Left renal cortex interstitium (tissue), 4 donors: Measurements from ENCODE around the gene ELAVL1. TPM values are rescaled to one million over a fixed set of nuclear protein-coding genes. Genes with fewer than 3 reads are reported as not detected.
"Not testable (repeated sequence)": the region's sequence is repeated elsewhere in the genome, so short reads cannot be mapped to it uniquely, and the experiment has no call there.

Source experiments
- DNase-seq, 4 donors: peaks; one replicate each; pipeline ENCODE4 v3.0.0-alpha.2; 2013; ENCODE audit warnings: low read depth in 4 of 4, low spot score in 2 of 4, missing footprints in 1 of 4
- polyA plus RNA-seq, 4 donors: library from polyadenylated mRNA; unstranded; fragments of 120-200 nt; gene quantifications; one replicate each; pipeline ENCODE4 v1.2.1, GENCODE V29; 2013; ENCODE audit not compliant: insufficient read length in 4 of 4

The ELAVL1 gene
- polyA plus RNA-seq, 4 donors, result 82.9 to 89.4 (median 85.6) TPM

DNA sequence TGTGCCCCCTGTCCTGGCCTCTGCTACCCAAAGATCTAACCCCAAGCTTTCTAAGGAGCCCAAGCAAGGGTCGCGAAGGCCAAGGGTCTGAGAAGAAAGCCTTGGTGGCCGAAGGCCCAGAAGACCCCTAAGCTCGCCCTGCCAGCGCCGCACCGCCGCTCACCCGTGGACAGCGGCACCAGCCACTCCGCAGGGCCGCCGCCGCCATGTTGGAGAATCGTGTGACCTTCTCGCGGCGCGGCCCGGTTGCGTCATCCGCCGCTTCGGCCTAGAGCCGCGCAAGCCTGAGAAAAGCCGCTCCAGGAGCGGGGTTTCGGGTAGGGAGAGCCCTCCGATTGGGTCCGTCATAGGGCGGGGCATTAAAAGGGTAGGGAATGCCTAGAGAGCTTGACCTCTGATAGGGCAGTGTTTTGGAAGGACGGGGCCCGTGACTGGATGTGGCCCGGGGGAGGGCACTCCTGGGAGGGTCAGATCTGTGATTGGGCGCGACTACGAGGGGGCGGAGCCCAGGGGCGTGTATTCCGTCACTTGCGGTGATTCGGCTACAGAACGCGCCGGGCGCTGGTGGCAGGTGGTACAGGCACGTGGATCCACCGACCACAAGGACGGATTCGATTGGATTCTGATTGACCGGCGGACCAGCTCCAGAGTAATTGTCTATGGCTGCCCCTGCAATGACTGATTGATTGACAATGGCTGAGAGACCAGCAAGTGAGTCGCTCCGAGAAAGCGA lies 61.8 kb downstream of the ELAVL1 start, which contains the start of gene TIMM44:
Gene TIMM44, minus strand, starts transcription at position 223 of the 733 bp plus-strand sequence. Its CDS starts 15 bp downstream, at position 208.
- DNase-seq, result peak; percentile 95 to 97 (median 96)

DNA sequence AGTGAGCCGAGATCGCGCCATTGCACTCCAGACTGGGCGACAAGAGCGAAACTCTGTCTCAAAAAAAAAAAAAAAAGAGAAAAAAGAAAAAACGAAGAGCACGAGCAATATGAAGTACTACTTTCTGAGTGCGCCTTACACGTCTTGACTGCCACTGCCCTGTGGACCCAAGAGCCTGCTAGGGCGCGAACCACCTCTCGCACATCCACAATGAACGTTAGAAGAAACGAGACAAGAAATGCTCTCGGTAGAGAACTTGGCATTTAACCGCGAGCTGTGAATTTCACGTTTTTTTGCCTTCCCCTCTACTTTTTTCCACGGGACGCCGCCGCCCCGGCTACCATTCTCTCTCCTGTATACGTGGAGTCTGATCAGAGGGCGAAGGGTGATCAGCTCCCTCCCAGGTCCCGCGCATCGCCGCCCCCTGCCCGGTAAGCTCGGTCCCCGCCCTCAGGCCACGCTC lies 62.4 kb downstream of the ELAVL1 start:
- no peak for DNase-seq

DNA sequence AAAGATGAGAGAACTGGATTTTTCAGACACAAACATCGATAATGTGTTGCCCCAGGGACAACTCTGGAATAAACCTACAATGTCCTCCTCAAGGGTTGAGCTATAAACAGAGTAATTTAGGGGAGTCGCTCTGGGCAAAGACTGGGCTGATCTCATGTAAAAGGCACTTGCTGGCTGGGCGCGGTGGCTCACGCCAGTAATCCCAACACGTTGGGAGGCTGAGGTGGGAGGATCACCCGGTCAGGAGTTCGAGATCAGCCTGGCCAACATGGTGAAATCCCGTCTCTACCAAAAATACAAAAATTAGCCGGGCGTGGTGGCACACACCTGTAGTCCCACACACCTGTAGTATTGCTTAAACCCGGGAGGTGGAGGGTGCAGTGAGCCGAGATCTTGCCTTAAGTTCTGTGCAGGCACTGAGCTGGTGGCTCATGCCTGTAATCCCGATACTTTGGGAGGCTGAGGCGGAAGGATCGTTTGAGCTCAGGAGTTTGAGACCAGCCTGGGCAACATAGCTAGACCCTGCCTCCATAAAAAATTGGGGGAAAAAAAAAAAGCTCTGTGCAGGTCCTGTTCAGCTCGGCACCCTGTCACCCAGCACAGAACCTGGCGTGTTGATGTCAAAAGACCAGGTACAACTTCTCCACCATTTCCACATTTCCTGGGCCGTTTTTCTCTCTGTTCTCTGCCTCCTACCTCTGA lies 63.4 kb downstream of the ELAVL1 start:
- DNase-seq, result no peak

- DNase-seq, result no peak
These were observed 64.6 kb downstream of the ELAVL1 start for GRCh38 chr19:7940841-7941240.

- no peak for DNase-seq
These were observed 70.7 kb downstream of the ELAVL1 start for GRCh38 chr19:7934766-7935165.

DNA sequence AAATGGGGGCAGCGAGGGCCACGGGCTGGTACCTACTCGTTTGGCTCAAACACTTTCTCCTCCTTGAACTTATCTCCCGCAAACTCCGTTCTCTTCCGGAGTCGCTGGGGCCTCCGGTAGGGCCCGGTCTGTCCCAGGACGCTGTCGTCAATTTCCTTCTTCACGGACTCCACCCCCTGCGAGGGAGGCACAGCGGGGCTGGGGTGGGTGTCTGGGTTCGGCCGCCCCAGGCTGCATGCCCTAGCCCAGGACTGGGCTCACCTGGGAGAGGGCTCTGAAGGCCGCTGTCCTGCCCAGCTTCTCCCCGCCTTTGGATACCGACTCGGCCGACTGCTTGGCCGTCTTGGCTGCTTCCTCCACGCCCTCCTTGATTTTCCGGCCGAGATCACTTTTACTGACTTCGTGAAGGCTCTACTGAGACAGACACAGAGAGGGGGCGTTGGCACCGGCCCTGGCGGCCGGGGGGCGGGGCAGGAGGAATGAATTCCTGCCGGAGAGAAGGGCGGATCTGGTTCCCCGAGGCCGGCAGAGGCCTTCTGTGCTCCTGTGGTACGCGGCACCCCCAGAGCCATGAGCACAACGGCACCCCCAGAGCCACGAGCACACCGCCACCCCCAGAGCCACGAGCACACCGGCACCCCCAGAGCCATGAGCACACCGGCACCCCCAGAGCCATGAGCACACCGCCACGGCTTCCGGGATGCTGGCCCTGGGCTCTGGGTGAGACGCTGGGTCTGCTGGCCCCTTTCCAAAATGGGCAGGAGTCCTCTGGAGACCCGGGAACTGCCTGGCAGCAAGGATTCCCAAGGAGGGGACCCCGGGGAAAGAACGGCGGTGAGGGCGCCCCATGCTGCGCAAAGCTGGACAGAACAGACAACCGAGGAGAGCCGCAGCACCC lies 71.4 kb downstream of the ELAVL1 start:
- DNase-seq, result no peak

DNA sequence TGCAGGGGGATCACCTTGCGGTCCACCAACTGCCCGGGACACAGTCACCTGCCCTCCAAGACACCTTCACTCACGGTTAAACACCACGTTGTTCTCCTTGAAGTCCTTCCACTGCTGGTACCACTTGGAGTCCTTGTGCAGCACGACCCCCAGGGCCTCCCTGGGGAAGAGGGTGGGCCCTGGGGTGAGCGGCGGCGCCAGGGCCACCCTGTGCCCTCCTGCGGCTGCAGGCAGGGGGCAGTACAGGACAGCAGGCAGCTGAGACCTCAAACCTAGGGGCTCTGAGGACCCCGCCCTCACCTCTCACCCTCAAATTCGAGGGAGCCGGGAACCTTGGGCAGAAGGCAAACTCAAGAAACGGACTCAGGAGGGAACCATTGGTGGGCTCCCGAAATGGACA lies 72.0 kb downstream of the ELAVL1 start:
- no peak for DNase-seq

DNA sequence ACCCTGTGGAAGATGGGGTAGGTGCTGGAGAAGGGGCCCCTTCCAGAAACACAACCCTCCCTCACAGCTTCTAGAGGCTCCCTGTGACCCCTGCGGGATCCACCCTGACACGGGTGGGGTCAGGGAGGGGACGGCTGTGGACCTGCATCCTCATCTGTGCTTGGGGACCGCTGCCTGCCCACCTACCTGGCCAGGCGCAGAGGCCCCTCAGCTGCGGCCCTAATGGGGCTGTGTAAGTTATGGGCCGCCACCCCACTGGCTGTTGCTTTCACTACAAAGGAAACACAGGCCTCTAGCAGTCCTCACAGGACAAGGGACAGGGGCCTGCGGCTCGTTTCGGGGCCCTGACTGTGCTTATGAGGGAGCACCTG lies 72.5 kb downstream of the ELAVL1 start:
- DNase-seq, result no peak

DNA sequence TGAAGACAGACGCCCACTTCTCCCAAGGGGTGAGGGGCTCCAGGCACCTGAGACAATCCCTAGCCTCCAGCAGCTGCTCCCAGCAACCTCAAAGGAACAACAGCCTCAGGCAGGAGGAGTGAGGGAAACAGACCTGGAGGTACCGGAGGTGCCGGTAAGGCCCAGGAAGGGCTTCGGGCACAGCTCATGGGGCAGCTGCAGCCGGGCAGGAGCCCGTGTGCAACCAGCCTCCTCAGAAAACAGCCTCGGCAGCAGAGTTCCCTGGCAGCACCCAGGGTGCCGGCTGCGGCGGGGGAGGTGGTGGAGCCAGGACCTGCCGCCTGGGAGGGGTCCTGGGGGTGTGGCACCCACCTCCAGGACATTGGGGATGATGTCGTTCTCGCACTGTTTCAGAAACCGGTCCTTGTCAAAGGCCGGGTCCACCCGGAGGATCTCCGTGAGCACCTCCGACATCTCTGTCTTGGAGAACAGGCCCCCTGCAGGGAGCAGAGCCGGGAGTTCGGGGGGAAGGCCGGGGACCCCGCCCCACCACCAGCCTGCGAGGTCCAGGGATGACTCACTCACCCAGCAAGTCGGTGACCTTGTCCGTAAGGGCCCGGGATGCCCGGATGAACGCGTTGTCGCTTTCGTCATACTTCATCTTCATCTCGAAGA lies 73.0 kb downstream of the ELAVL1 start:
- DNase-seq, result no peak

GRCh38 chr19:7931221-7932061 lies 74.0 kb downstream of the ELAVL1 start:
- DNase-seq, result no peak

- DNase-seq, result no peak
These were observed 74.7 kb downstream of the ELAVL1 start for GRCh38 chr19:7930765-7931164.

DNA sequence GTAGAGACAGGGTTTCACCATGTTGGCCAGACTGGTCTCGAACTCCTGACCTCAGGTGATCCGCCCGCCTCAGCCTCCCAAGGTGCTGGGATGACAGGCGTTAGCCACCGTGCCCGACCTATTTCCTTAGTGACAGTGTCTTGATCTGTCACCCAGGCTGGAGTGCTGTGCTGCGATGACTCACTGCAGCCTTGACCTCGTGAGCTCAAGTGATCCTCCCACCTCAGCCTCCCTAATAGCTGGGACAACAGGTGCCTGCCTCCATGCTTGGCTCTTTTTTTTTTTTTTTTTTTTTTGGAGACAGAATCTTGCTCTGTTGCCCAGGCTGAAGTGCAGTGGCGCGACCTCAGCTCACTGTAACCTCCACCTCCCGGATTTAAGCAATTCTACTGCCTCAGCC lies 75.4 kb downstream of the ELAVL1 start:
- not testable (repeated sequence) for DNase-seq

DNA sequence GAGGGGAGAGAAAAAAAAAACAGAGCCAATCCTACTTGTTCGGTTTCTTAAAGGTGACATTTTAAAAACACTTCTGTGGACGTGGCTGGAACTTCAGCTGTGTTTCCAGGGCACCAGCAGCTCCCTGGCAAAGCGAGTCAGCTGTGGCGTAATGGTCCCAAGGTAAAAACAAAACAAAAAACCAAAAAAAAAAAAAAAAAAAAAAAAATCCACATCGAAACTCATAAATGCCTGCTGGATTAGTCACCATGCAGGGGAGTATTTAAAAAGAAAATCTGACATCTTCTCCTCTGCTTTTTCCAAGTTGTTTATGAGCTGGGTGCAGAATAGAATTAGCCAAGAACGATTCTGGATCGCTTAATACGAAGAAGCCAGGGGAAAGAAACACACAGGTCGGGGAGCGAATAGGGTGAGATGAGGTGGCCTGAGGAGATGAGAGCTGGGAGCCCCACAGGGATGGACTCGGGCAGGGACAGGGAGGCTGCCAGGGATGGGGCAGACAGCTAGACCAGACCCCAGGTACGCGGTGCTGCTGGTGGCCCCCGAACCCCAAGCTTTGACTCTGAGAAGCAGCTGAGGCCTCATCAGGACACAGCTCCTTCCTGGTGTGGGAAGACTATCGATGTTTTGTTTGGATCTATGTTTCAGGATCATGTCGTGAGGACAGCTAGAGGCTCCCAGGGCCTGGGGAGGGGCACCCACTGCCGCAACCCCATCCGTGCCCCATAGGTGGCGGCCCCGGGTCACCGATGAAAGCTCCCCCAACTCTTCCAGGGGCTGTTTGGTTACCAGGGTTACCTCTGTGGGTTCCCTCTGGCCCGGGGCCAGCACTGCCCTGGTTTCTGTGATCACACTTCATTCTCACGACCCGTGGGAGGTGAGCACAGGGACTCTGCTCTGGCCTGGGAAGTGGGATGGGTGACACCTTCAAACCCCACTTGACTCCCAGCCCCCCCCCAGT lies 76.4 kb downstream of the ELAVL1 start:
- DNase-seq, result no peak

DNA sequence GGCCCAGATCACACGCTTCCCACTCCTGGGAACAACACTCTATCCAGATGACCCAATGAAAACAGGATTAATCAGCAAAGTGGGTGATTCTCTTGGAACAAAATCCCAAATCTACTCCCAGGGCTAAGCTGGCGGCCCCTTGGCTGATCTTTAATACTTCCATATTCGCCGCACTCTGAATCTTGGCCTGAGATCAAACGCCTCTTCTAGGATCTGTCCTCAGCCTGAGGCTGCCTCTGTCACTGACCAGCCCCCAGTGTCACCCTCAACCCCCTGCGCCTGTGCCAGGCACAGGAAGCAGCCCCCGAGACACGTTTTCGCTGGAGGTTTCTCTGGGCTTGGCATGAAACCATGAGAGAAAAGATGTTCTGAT lies 77.1 kb downstream of the ELAVL1 start:
- no peak for DNase-seq

DNA sequence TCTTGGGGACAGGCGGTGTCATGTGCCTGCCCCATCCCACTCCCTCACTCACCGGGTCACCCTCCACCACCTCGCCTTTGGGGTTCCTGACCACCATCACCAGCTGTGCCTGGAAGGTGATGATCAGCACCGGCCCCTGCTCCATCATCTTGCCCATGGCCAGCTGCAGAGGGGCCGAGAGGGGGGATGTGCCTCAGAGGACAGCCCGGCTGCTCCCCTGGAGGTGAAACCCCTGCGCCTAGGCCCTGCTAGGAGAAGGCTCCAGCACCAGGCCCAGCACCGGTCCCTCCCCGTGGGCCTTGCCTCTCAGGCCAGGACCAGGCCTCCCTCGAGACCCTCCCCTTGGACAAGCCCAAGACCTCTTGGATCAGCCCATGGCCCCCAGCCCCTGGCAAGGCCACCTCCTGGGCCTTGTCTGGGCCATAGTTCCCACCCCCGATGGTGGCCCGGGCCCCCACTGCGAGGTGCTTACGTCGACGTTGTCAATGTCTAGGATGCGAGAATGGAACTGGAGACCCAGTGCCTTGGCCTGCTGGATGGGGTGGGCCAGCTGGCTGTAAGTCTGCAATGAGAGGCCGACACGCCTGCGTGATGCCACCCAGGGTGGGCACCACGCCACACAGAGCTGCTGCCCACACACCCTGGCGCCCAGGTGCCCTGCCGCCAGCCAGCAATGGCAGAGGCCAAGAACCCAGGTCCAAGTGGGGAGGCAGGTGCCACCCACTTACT lies 77.7 kb downstream of the ELAVL1 start:
- no peak for DNase-seq

GRCh38 chr19:7926727-7927604 lies 78.5 kb downstream of the ELAVL1 start:
- DNase-seq, result no peak
